Measurements from ENCODE around the gene CCL2.

The CCL2 gene

GRCh38 chr17:34242587-34243363, 12.3 kb upstream of the CCL2 start:
- no peak for DNase-seq

- DNase-seq = no peak
Observed at GRCh38 chr17:34243364-34244320, 11.4 kb upstream of the CCL2 start.

- no peak for DNase-seq
Observed at GRCh38 chr17:34245351-34245905, 9.7 kb upstream of the CCL2 start.

GRCh38 chr17:34246446-34246845, 8.6 kb upstream of the CCL2 start:
- DNase-seq = no peak

GRCh38 chr17:34246881-34247280, 8.2 kb upstream of the CCL2 start:
- no peak for DNase-seq

GRCh38 chr17:34248511-34249024, 6.5 kb upstream of the CCL2 start:
- no peak for DNase-seq

- no peak for DNase-seq
Observed at GRCh38 chr17:34249061-34249460, 6.0 kb upstream of the CCL2 start.

GRCh38 chr17:34249478-34249877, 5.6 kb upstream of the CCL2 start:
- no peak for DNase-seq

- DNase-seq = no peak
Observed at GRCh38 chr17:34251186-34251585, 3.9 kb upstream of the CCL2 start.

- DNase-seq = no peak
Observed at GRCh38 chr17:34252095-34252443, 3.0 kb upstream of the CCL2 start.

- DNase-seq = no peak
Observed at GRCh38 chr17:34252444-34253138, 2.5 kb upstream of the CCL2 start.

- DNase-seq = no peak
Observed at GRCh38 chr17:34253139-34253525, 2.0 kb upstream of the CCL2 start.

- DNase-seq = no peak
Observed at GRCh38 chr17:34254146-34254545, 939 bp upstream of the CCL2 start.

- no peak for DNase-seq
Observed at GRCh38 chr17:34255381-34255732, 272 bp downstream of the CCL2 start.

- no peak for DNase-seq
Observed at GRCh38 chr17:34255841-34256240, 756 bp downstream of the CCL2 start.

- no peak for DNase-seq
Observed at GRCh38 chr17:34257299-34257985, 2.4 kb downstream of the CCL2 start.

- DNase-seq = no peak
Observed at GRCh38 chr17:34257986-34258326, 2.9 kb downstream of the CCL2 start.

GRCh38 chr17:34259146-34259545, 4.1 kb downstream of the CCL2 start:
- DNase-seq = no peak

GRCh38 chr17:34260861-34261260, 5.8 kb downstream of the CCL2 start:
- no peak for DNase-seq

GRCh38 chr17:34261568-34262337, 6.7 kb downstream of the CCL2 start:
- no peak for DNase-seq

- DNase-seq = no peak
Observed at GRCh38 chr17:34265711-34266110, 10.6 kb downstream of the CCL2 start.

- DNase-seq = no peak
Observed at GRCh38 chr17:34269969-34270368, 14.9 kb downstream of the CCL2 start, which contains the start of gene CCL7. Gene CCL7 (plus strand): TSS chr17:34270221. CDS start chr17:34270291, 70 bp downstream.
